Activated CD8-positive, alpha-beta T cell treated with anti-CD3 and anti-CD28 coated beads, Interleukin-2, amount 10 ng/mL, durations not matched to agents 7 days and 5 days (primary cell): ENCODE results near the gene UBAC2. TPM values are rescaled to one million over a fixed set of nuclear protein-coding genes. Genes with fewer than 3 reads are reported as not detected.
"Not testable (repeated sequence)": the region's sequence is repeated elsewhere in the genome, so short reads cannot be mapped to it uniquely, and the experiment has no call there.

Experiments used
- ATAC-seq: fragments of 150-1000 bp; cut with Tn5 transposase; one replicate; pipeline ENCODE4 v1.10.0; 2021; ENCODE audit warnings: moderate library complexity
- CTCF ChIA-PET: fragments of 350-600 bp; sonication (Branson Sonifier 250); formaldehyde crosslinking; loops from one replicate; lab custom pipeline; 2021; ENCODE audit warnings: antibody characterized with exemption; lab: Charles Lee
- POLR2A ChIA-PET: fragments of 350-600 bp; sonication (Branson Sonifier 250); formaldehyde crosslinking; loops from one replicate; lab custom pipeline; 2021; ENCODE audit warnings: antibody characterized with exemption; lab: Charles Lee
- DNase-seq: peaks from one replicate; pipeline ENCODE4 v3.0.0-alpha.2; 2020
- H3K27ac Mint-ChIP-seq: one replicate; pipeline ENCODE4 v1.8.0; 2021; ENCODE audit warnings: mild to moderate bottlenecking, mixed read lengths
- H3K27me3 Mint-ChIP-seq: one replicate; pipeline ENCODE4 v1.8.0; 2021; ENCODE audit warnings: low read depth, mixed read lengths
- H3K36me3 Mint-ChIP-seq: one replicate; pipeline ENCODE4 v1.8.0; 2021; ENCODE audit warnings: low read depth, mixed read lengths
- H3K4me1 Mint-ChIP-seq: one replicate; pipeline ENCODE4 v1.8.0; 2021; ENCODE audit warnings: low read depth, mixed read lengths
- H3K4me3 Mint-ChIP-seq: one replicate; pipeline ENCODE4 v1.8.0; 2021; ENCODE audit warnings: mild to moderate bottlenecking, mixed read lengths
- H3K9me3 Mint-ChIP-seq: one replicate; pipeline ENCODE4 v1.8.0; 2022; ENCODE audit warnings: mixed read lengths; ENCODE audit not compliant: insufficient read depth
- total RNA-seq, 2 experiments: library from RNA; stranded (reverse); gene quantifications; one replicate each; pipeline ENCODE4 v1.2.3, GENCODE V29; 2021

UBAC2 gene
- total RNA-seq, 2 experiments from 2014 or later, result 67.4 to 71.2 TPM

- DNase-seq, result peak; percentile 16
- peak overlapping the region; percentile 85 for H3K27ac Mint-ChIP-seq
- peak overlapping the region; percentile 73 for H3K4me3 Mint-ChIP-seq
- H3K9me3 Mint-ChIP-seq, result no peaks in the 10 kb centered on the region
- peaks cover 76% of the 10 kb centered on the region for H3K4me1 Mint-ChIP-seq
- ChIA-PET POLR2A (interaction anchor here (1.2 to 1.7 kb wide), 4 partner anchors 9 to 118 kb away, joined by 3 to 6 read pairs (median 5); partner anchors contain the start of gene GPR18), CTCF (interaction anchor here (0.6 to 12.5 kb wide), 5 partner anchors 12 to 62 kb away, joined by 3 to 219 read pairs (median 17); partner anchors contain the start of gene GPR18)
- ATAC-seq, result no peak
- H3K27me3 Mint-ChIP-seq, result no peaks in the 10 kb centered on the region
- H3K36me3 Mint-ChIP-seq, result peaks cover 69% of the 10 kb centered on the region
Measured at GRCh38 chr13:99205621-99206220, 5.1 kb downstream of the UBAC2 start.

- ChIA-PET CTCF (interaction anchor here (0.9 to 12.5 kb wide), 4 partner anchors 12 to 62 kb away, joined by 3 to 219 read pairs (median 74); partner anchors contain the start of gene GPR18), POLR2A (interaction anchor here (1.2 to 1.7 kb wide), 3 partner anchors 8 to 54 kb away, joined by 3 to 6 read pairs (median 4); partner anchors contain the start of gene GPR18)
- Mint-ChIP-seq H3K27ac (no peak overlapping the region), H3K27me3 (no peaks in the 10 kb centered on the region), H3K9me3 (no peaks in the 10 kb centered on the region), H3K4me1 (peaks cover 80% of the 10 kb centered on the region), H3K4me3 (no peak overlapping the region), H3K36me3 (peaks cover 74% of the 10 kb centered on the region)
- ATAC-seq (no peak), DNase-seq (peak; percentile 15)
Measured at GRCh38 chr13:99206226-99206625, 5.6 kb downstream of the UBAC2 start.

- no peaks in the 10 kb centered on the region for H3K27me3 Mint-ChIP-seq
- DNase-seq (peak; percentile 12), ATAC-seq (no peak)
- CTCF ChIA-PET, result interaction anchor here (1.0 to 12.5 kb wide), 5 partner anchors 11 to 230 kb away, joined by 3 to 219 read pairs (median 17); partner anchors contain the start of gene GPR18
- no peaks in the 10 kb centered on the region for H3K9me3 Mint-ChIP-seq
- H3K27ac Mint-ChIP-seq, result no peak overlapping the region
- POLR2A ChIA-PET, result interaction anchor here (1.0 to 1.7 kb wide), 4 partner anchors 8 to 53 kb away, joined by 3 to 6 read pairs (median 4); partner anchors contain the start of gene GPR18
- H3K36me3 Mint-ChIP-seq, result peaks cover 76% of the 10 kb centered on the region
- no peak overlapping the region for H3K4me3 Mint-ChIP-seq
- H3K4me1 Mint-ChIP-seq, result peaks cover 84% of the 10 kb centered on the region
Measured at GRCh38 chr13:99206873-99207272, 6.2 kb downstream of the UBAC2 start.

- Mint-ChIP-seq H3K27me3 (no peaks in the 10 kb centered on the region), H3K27ac (no peak overlapping the region), H3K36me3 (peaks cover 75% of the 10 kb centered on the region), H3K4me3 (no peak overlapping the region), H3K9me3 (no peaks in the 10 kb centered on the region), H3K4me1 (peaks cover 84% of the 10 kb centered on the region)
- ATAC-seq (no peak), DNase-seq (peak; percentile 17)
- CTCF ChIA-PET, result interaction anchor here (0.6 to 12.5 kb wide), 6 partner anchors 11 to 229 kb away, joined by 3 to 219 read pairs (median 10); partner anchors contain the start of gene GPR18
- POLR2A ChIA-PET, result interaction anchor here (1.0 kb wide), 1 partner anchor 23 kb away, joined by 3 read pairs; no protein-coding TSS in a partner anchor
Measured at GRCh38 chr13:99207511-99207910, 6.9 kb downstream of the UBAC2 start.

GRCh38 chr13:99208185-99208584 lies 7.5 kb downstream of the UBAC2 start:
- H3K9me3 Mint-ChIP-seq, result no peaks in the 10 kb centered on the region
- peaks cover 76% of the 10 kb centered on the region for H3K36me3 Mint-ChIP-seq
- ATAC-seq (no peak), DNase-seq (no peak)
- H3K27me3 Mint-ChIP-seq, result no peaks in the 10 kb centered on the region
- no peak overlapping the region for H3K27ac Mint-ChIP-seq
- H3K4me1 Mint-ChIP-seq, result peaks cover 84% of the 10 kb centered on the region
- no peak overlapping the region for H3K4me3 Mint-ChIP-seq
- CTCF ChIA-PET, result interaction anchor here (3.2 to 12.5 kb wide), 3 partner anchors 10 to 60 kb away, joined by 17 to 219 read pairs (median 131); partner anchors contain the start of gene GPR18
- POLR2A ChIA-PET, result no interaction called here

- H3K9me3 Mint-ChIP-seq, result no peaks in the 10 kb centered on the region
- H3K27ac Mint-ChIP-seq, result peak overlapping the region; percentile 58
- peaks cover 78% of the 10 kb centered on the region for H3K4me1 Mint-ChIP-seq
- ChIA-PET CTCF (interaction anchor here (1.2 kb wide), 1 partner anchor 10 kb away, joined by 8 read pairs; no protein-coding TSS in a partner anchor), POLR2A (interaction anchor here (1.2 kb wide), 1 partner anchor 10 kb away, joined by 3 read pairs; no protein-coding TSS in a partner anchor)
- no peaks in the 10 kb centered on the region for H3K27me3 Mint-ChIP-seq
- peak; percentile 19 for DNase-seq
- H3K36me3 Mint-ChIP-seq, result peaks cover 70% of the 10 kb centered on the region
- H3K4me3 Mint-ChIP-seq, result no peak overlapping the region
- ATAC-seq, result no peak
Measured at GRCh38 chr13:99208845-99209527, 8.3 kb downstream of the UBAC2 start.

- Mint-ChIP-seq H3K36me3 (peaks cover 61% of the 10 kb centered on the region), H3K4me1 (peaks cover 78% of the 10 kb centered on the region)
- DNase-seq, result peak; percentile 13
- H3K27ac Mint-ChIP-seq, H3K4me3 Mint-ChIP-seq, ATAC-seq, H3K27me3 Mint-ChIP-seq, POLR2A ChIA-PET, H3K9me3 Mint-ChIP-seq: not testable (repeated sequence)
- CTCF ChIA-PET, result interaction anchor here (1.5 kb wide), 1 partner anchor 55 kb away, joined by 4 read pairs; no protein-coding TSS in a partner anchor
Measured at GRCh38 chr13:99210627-99211026, 10.0 kb downstream of the UBAC2 start.

- H3K9me3 Mint-ChIP-seq, result no peaks in the 10 kb centered on the region
- peaks cover 72% of the 10 kb centered on the region for H3K4me1 Mint-ChIP-seq
- no peaks in the 10 kb centered on the region for H3K27me3 Mint-ChIP-seq
- ChIA-PET CTCF (interaction anchor here (1.1 to 1.5 kb wide), 3 partner anchors 11 to 55 kb away, joined by 3 to 4 read pairs (median 4); partner anchors contain the start of gene UBAC2), POLR2A (no interaction called here)
- peaks cover 52% of the 10 kb centered on the region for H3K36me3 Mint-ChIP-seq
- no peak overlapping the region for H3K4me3 Mint-ChIP-seq
- peak; percentile 15 for DNase-seq
- ATAC-seq, result no peak
- no peak overlapping the region for H3K27ac Mint-ChIP-seq
Measured at GRCh38 chr13:99211421-99212035, 10.9 kb downstream of the UBAC2 start.

- ChIA-PET CTCF (interaction anchor here (1.3 to 2.6 kb wide), 5 partner anchors 10 to 222 kb away, joined by 6 to 19 read pairs (median 6); no protein-coding TSS in a partner anchor), POLR2A (interaction anchor here (0.8 to 6.7 kb wide), 5 partner anchors 8 to 167 kb away, joined by 3 to 66 read pairs (median 4); partner anchors contain the start of gene UBAC2)
- peaks cover 36% of the 10 kb centered on the region for H3K36me3 Mint-ChIP-seq
- H3K27me3 Mint-ChIP-seq, result no peaks in the 10 kb centered on the region
- peak overlapping the region; percentile 93 for H3K27ac Mint-ChIP-seq
- H3K4me3 Mint-ChIP-seq, result peak overlapping the region; percentile 76
- H3K4me1 Mint-ChIP-seq, result peaks cover 73% of the 10 kb centered on the region
- DNase-seq, result peak; percentile 52
- no peaks in the 10 kb centered on the region for H3K9me3 Mint-ChIP-seq
- ATAC-seq, result peak; percentile 20
Measured at GRCh38 chr13:99214232-99214631, 13.6 kb downstream of the UBAC2 start.

GRCh38 chr13:99214731-99215130 lies 14.1 kb downstream of the UBAC2 start:
- Mint-ChIP-seq H3K27me3 (no peaks in the 10 kb centered on the region), H3K27ac (peak overlapping the region; percentile 93), H3K36me3 (peaks cover 34% of the 10 kb centered on the region), H3K9me3 (no peaks in the 10 kb centered on the region), H3K4me3 (peak overlapping the region; percentile 76), H3K4me1 (peaks cover 74% of the 10 kb centered on the region)
- POLR2A ChIA-PET, result interaction anchor here (0.8 to 6.7 kb wide), 5 partner anchors 9 to 167 kb away, joined by 3 to 66 read pairs (median 4); partner anchors contain the start of gene UBAC2
- no peak for ATAC-seq
- DNase-seq, result peak; percentile 18
- CTCF ChIA-PET, result interaction anchor here (1.3 to 2.6 kb wide), 6 partner anchors 11 to 222 kb away, joined by 3 to 19 read pairs (median 6); partner anchors contain the start of gene GPR18
